BJ (cell line): Measurements from ENCODE around the gene JPT1. TPM values are rescaled to one million over a fixed set of nuclear protein-coding genes. Genes with fewer than 3 reads are reported as not detected.

ENCODE experiments used
- CTCF ChIA-PET: fragments of 350-600 bp; formaldehyde crosslinking; extraction: SDS; loops from one replicate; lab custom pipeline; 2021; ENCODE audit warnings: antibody characterized with exemption, inconsistent platforms; lab: Yijun Ruan, JAX
- POLR2A ChIA-PET: fragments of 300-600 bp; sonication (Branson Sonifier 250); formaldehyde crosslinking; extraction: SDS; loops from one replicate; lab custom pipeline; 2021; ENCODE audit warnings: antibody characterized with exemption; lab: Charles Lee
- DNase-seq: peaks from one replicate; pipeline ENCODE4 v3.0.0-alpha.2; 2011; ENCODE audit warnings: low read depth
- H3K27me3 ChIP-seq: 2 replicates; pipeline ENCODE4 v1.6.0; 2011; ENCODE audit warnings: low read length; ENCODE audit not compliant: control insufficient read depth, insufficient read depth
- H3K36me3 ChIP-seq: 2 replicates; pipeline ENCODE4 v1.5.1; 2011; ENCODE audit warnings: low read length; ENCODE audit not compliant: control insufficient read depth, insufficient read depth
- H3K4me3 ChIP-seq: 2 replicates; pipeline ENCODE4 v1.5.1; 2011; ENCODE audit warnings: low read depth, mild to moderate bottlenecking, control low read depth, low read length
- CTCF ChIP-seq: IDR thresholded peaks from 2 replicates; pipeline ENCODE4 v1.5.1; 2011; ENCODE audit warnings: low read depth, mild to moderate bottlenecking, control low read depth, inconsistent platforms, low read length, moderate library complexity; ENCODE audit not compliant: insufficient read depth
- polyA plus RNA-seq: library from polyadenylated mRNA; depleted of rRNA; stranded (reverse); fragments of >200 nt; gene quantifications from 2 replicates; pipeline ENCODE4 v1.2.3, GENCODE V29; 2011

The JPT1 gene
- polyA plus RNA-seq, 1 experiment, result 111 TPM

GRCh38 chr17:75091855-75092327 is 62.4 kb downstream of the JPT1 start:
- Histone ChIP-seq H3K27me3 (no peaks in the 10 kb centered on the region), H3K36me3 (no peaks in the 10 kb centered on the region), H3K4me3 (no peak overlapping the region)
- ChIA-PET POLR2A (no interaction called here), CTCF (interaction anchor here (0.8 to 1.7 kb wide), 8 partner anchors 10 to 131 kb away, joined by 3 to 7 read pairs (median 3); partner anchors contain the start of gene NT5C)
- DNase-seq, result no peak
- no peak for TF ChIP-seq CTCF

GRCh38 chr17:75090871-75091854 is 63.1 kb downstream of the JPT1 start:
- Histone ChIP-seq H3K27me3 (no peaks in the 10 kb centered on the region), H3K36me3 (no peaks in the 10 kb centered on the region), H3K4me3 (no peak overlapping the region)
- ChIA-PET CTCF (interaction anchor here (0.8 to 1.7 kb wide), 10 partner anchors 10 to 130 kb away, joined by 3 to 7 read pairs (median 3); partner anchors contain the start of gene NT5C), POLR2A (interaction anchor here (0.7 kb wide), 1 partner anchor 18 kb away, joined by 3 read pairs; no protein-coding TSS in a partner anchor)
- no peak for DNase-seq
- TF ChIP-seq CTCF, result no peak

GRCh38 chr17:75088465-75089417 is 65.6 kb downstream of the JPT1 start:
- Histone ChIP-seq H3K4me3 (peak overlapping the region; percentile 69), H3K27me3 (no peaks in the 10 kb centered on the region), H3K36me3 (no peaks in the 10 kb centered on the region)
- TF ChIP-seq CTCF, result 0 out of 2 replicates have a peak, but pooled peaks have one; percentile 8
- DNase-seq, result no peak
- ChIA-PET CTCF (interaction anchor here (1.0 to 1.4 kb wide), 8 partner anchors 9 to 42 kb away, joined by 3 to 6 read pairs (median 4); partner anchors contain the start of gene NT5C), POLR2A (interaction anchor here (0.5 to 1.3 kb wide), 3 partner anchors 8 to 113 kb away, joined by 3 to 5 read pairs (median 4); no protein-coding TSS in a partner anchor)

- POLR2A ChIA-PET, result interaction anchor here (0.5 to 1.3 kb wide), 5 partner anchors 9 to 114 kb away, joined by 3 to 8 read pairs (median 5); no protein-coding TSS in a partner anchor
- Histone ChIP-seq H3K27me3 (no peaks in the 10 kb centered on the region), H3K4me3 (peak within 1 kb of the TSS; percentile 69), H3K36me3 (no peaks in the 10 kb centered on the region)
- DNase-seq, result peak; percentile 72
- CTCF ChIA-PET, result interaction anchor here (0.5 to 1.4 kb wide), 10 partner anchors 10 to 114 kb away, joined by 3 to 7 read pairs (median 4); partner anchors contain the start of gene NT5C
- no peak for TF ChIP-seq CTCF
These were observed 66.5 kb downstream of the JPT1 start, which contains the start of gene SLC16A5 for GRCh38 chr17:75087558-75088453. TSS of gene SLC16A5 (plus strand) at chr17:75087954. CDS start at chr17:75093637, 5,683 bp downstream.
